SK-N-SH (cell line): ENCODE data around the gene SOX13. TPM values are rescaled to one million over a fixed set of nuclear protein-coding genes. Genes with fewer than 3 reads are reported as not detected.

ENCODE experiments used
- CTCF ChIA-PET: fragments of 300-600, 350-600 bp; formaldehyde crosslinking; extraction: SDS; loops from one replicate; lab custom pipeline; 2021; lab: Yijun Ruan, JAX
- POLR2A ChIA-PET: fragments of 350-600 bp; sonication (Branson Sonifier 250); formaldehyde crosslinking; extraction: SDS; loops from one replicate; lab custom pipeline; 2020; ENCODE audit warnings: antibody characterized with exemption, inconsistent platforms; lab: Yijun Ruan, JAX
- DNase-seq: peaks from one replicate; pipeline ENCODE4 v3.0.0; 2012
- H2AFZ ChIP-seq: fragments of 200-600 bp; sonication (generic); 2 replicates; pipeline ENCODE4 v1.8.1; 2016; ENCODE audit warnings: antibody characterized with exemption, mild to moderate bottlenecking, low read depth
- H3F3A ChIP-seq: fragments of 200-600 bp; sonication (generic); replicated peaks from 2 replicates; pipeline ENCODE3; 2016; ENCODE audit warnings: antibody characterized with exemption, mild to moderate bottlenecking; ENCODE audit not compliant: insufficient read depth
- H3K27ac ChIP-seq, 2 experiments: fragments of 200-500 bp in 1 of 2; fragments of 200-600 bp in 1 of 2; sonication (Bioruptor generic) in 1 of 2; sonication (generic), shearing (Covaris generic) in 1 of 2; 2 replicates each; pipeline versions ENCODE4 v1.5.1 to v1.6.1; 2014 to 2016; ENCODE audit warnings: low read depth in 2 of 2, inconsistent platforms in 1 of 2, low read length in 1 of 2, mild to moderate bottlenecking in 1 of 2, mixed read lengths in 1 of 2
- H3K27me3 ChIP-seq: fragments of 200-600 bp; sonication (generic), shearing (Covaris generic); 2 replicates; pipeline ENCODE4 v1.6.1; 2016; ENCODE audit warnings: mixed run types; ENCODE audit not compliant: insufficient read depth
- H3K36me3 ChIP-seq, 2 experiments: fragments of 200-500 bp in 1 of 2; fragments of 200-600 bp in 1 of 2; sonication (Bioruptor generic) in 1 of 2; sonication (generic) in 1 of 2; replicated peaks in 1 of 2; 2 replicates each; pipeline versions ENCODE3 to v1.5.1; 2014 to 2016; ENCODE audit warnings: low read length in 1 of 2, mild to moderate bottlenecking in 1 of 2; ENCODE audit not compliant: insufficient read depth in 2 of 2, control insufficient read depth in 1 of 2
- H3K4me1 ChIP-seq, 2 experiments: fragments of 200-500 bp in 1 of 2; fragments of 200-600 bp in 1 of 2; sonication (Bioruptor generic) in 1 of 2; sonication (generic), shearing (Covaris generic) in 1 of 2; 2 replicates each; pipeline versions ENCODE4 v1.5.1 to v1.6.1; 2014 to 2016; ENCODE audit warnings: low read depth in 1 of 2, low read length in 1 of 2, mixed run types in 1 of 2; ENCODE audit not compliant: insufficient read depth in 2 of 2, control insufficient read depth in 1 of 2
- H3K4me2 ChIP-seq: fragments of 200-600 bp; sonication (generic), shearing (Covaris generic); 2 replicates; pipeline ENCODE4 v1.6.1; 2017; ENCODE audit warnings: mixed run types
- H3K4me3 ChIP-seq, 2 experiments: fragments of 200-500 bp in 1 of 2; fragments of 200-600 bp in 1 of 2; sonication (Bioruptor generic) in 1 of 2; sonication (generic), shearing (Covaris generic) in 1 of 2; 2 replicates each; pipeline versions ENCODE4 v1.5.1 to v1.8.1; 2014 to 2016; ENCODE audit warnings: low read depth in 2 of 2, inconsistent platforms in 1 of 2, low read length in 1 of 2, mild to moderate bottlenecking in 1 of 2, mixed read lengths in 1 of 2, moderate library complexity in 1 of 2
- H3K79me2 ChIP-seq: fragments of 200-600 bp; sonication (generic); 2 replicates; pipeline ENCODE4 v1.8.1; 2017; ENCODE audit warnings: mild to moderate bottlenecking; ENCODE audit not compliant: insufficient read depth
- H3K9ac ChIP-seq: fragments of 200-600 bp; sonication (generic); 2 replicates; pipeline ENCODE4 v1.6.1; 2017; ENCODE audit warnings: mixed run types
- H3K9me2 ChIP-seq: fragments of 200-600 bp; sonication (generic); 2 replicates; pipeline ENCODE4 v1.6.1; 2017; ENCODE audit warnings: mixed run types
- H3K9me3 ChIP-seq: fragments of 200-600 bp; sonication (generic); 2 replicates; pipeline ENCODE4 v1.6.1; 2017; ENCODE audit warnings: mixed run types, mild to moderate bottlenecking, moderate library complexity
- H4K20me1 ChIP-seq: fragments of 200-600 bp; sonication (generic); 2 replicates; pipeline ENCODE4 v1.6.1; 2017; ENCODE audit warnings: mild to moderate bottlenecking, mixed run types; ENCODE audit not compliant: insufficient read depth
- CHD2 ChIP-seq: fragments of 150-350 bp; IDR thresholded peaks from 2 replicates; pipeline ENCODE4 v1.6.1; 2018; ENCODE audit warnings: low read length; ENCODE audit not compliant: partially characterized antibody
- CTCF ChIP-seq: fragments of 200-600 bp; sonication (generic); IDR thresholded peaks from 2 replicates; pipeline ENCODE4 v1.6.1; 2017; ENCODE audit warnings: antibody characterized with exemption, mild to moderate bottlenecking, moderate library complexity
- EP300 ChIP-seq, 2 experiments: IDR thresholded peaks; 2 replicates each; pipeline versions ENCODE4 v1.4.0 to v1.6.1; 2012; ENCODE audit warnings: borderline replicate concordance in 1 of 2, low read depth in 1 of 2, low read length in 1 of 2
- FOSL2 ChIP-seq: IDR thresholded peaks from 2 replicates; pipeline ENCODE4 v1.4.0; 2012; ENCODE audit warnings: low read depth, mild to moderate bottlenecking, moderate library complexity, borderline replicate concordance
- GABPA ChIP-seq: IDR thresholded peaks from 2 replicates; pipeline ENCODE4 v1.4.0; 2012; ENCODE audit warnings: low read depth, mild to moderate bottlenecking
- GATA2 ChIP-seq: sonication (generic); formaldehyde crosslinking; IDR thresholded peaks from 2 replicates; pipeline ENCODE4 v1.5.0; 2020; ENCODE audit warnings: mild to moderate bottlenecking, missing genetic modification reagents
- IRF3 ChIP-seq: fragments of 150-350 bp; IDR thresholded peaks from 2 replicates; pipeline ENCODE4 v1.6.1; 2016; ENCODE audit warnings: mild to moderate bottlenecking, low read depth, low read length
- MXI1 ChIP-seq: IDR thresholded peaks from 2 replicates; pipeline ENCODE4 v1.6.1; 2012; ENCODE audit warnings: mild to moderate bottlenecking, low read depth, low read length, improper control_type of control experiment
- NRF1 ChIP-seq: IDR thresholded peaks from 2 replicates; pipeline ENCODE4 v1.6.1; 2012; ENCODE audit warnings: low read depth, mild to moderate bottlenecking, low read length
- RAD21 ChIP-seq: IDR thresholded peaks from 2 replicates; pipeline ENCODE4 v1.6.1; 2012; ENCODE audit warnings: mild to moderate bottlenecking, low read length
- RCOR1 ChIP-seq: fragments of 150-350 bp; IDR thresholded peaks from 2 replicates; pipeline ENCODE4 v1.6.1; 2017; ENCODE audit warnings: antibody characterized with exemption, low read length
- RFX5 ChIP-seq: IDR thresholded peaks from 2 replicates; pipeline ENCODE4 v1.6.1; 2012; ENCODE audit warnings: mild to moderate bottlenecking, improper control_type of control experiment, low read length
- RXRA ChIP-seq: IDR thresholded peaks from 2 replicates; pipeline ENCODE4 v1.4.0; 2012; ENCODE audit warnings: low read depth, mild to moderate bottlenecking, borderline replicate concordance
- TCF12 ChIP-seq: IDR thresholded peaks from 2 replicates; pipeline ENCODE4 v1.4.0; 2012
- USF2 ChIP-seq: fragments of 150-350 bp; IDR thresholded peaks from 2 replicates; pipeline ENCODE4 v1.6.1; 2017; ENCODE audit warnings: antibody characterized with exemption, low read length, low read depth, borderline replicate concordance
- YY1 ChIP-seq: IDR thresholded peaks from 2 replicates; pipeline ENCODE4 v1.4.0; 2012; ENCODE audit warnings: low read depth, mild to moderate bottlenecking
- ZBTB33 ChIP-seq: IDR thresholded peaks from 2 replicates; pipeline ENCODE4 v1.4.0; 2012; ENCODE audit warnings: low read depth, borderline replicate concordance
- WGBS: methylation state at CpG from one replicate; pipeline ENCODE4 v1.1.6; 2017; ENCODE audit warnings: low lambda C conversion rate; 5-methylcytosine and 5-hydroxymethylcytosine counted together
- polyA plus RNA-seq, 3 experiments: library from polyadenylated mRNA; depleted of rRNA; stranded (reverse); fragments of >200 nt; gene quantifications; 2 replicates each; pipeline ENCODE4 v1.2.3, GENCODE V29; 2012

Gene SOX13
- polyA plus RNA-seq, 1 of the 3 experiments (the other 2 are of a cell fraction), result 10.6 TPM

GRCh38 chr1:204130178-204130577, 57.3 kb downstream of the SOX13 start:
- Histone ChIP-seq H3K4me1 (peaks cover 33 to 59% of the 10 kb centered on the region in 2 experiments), H3F3A (peaks cover 23% of the 10 kb centered on the region), H3K9ac (no peak overlapping the region), H2AFZ (no peak overlapping the region), H3K27me3 (no peaks in the 10 kb centered on the region), H3K9me3 (no peaks in the 10 kb centered on the region), H3K27ac (peak overlapping the region; percentile 91 to 93), H3K4me2 (peak overlapping the region; percentile 34; the same call in 1 of the 2 replicates), H3K9me2 (no peaks in the 10 kb centered on the region), H4K20me1 (no peaks in the 10 kb centered on the region), H3K36me3 (no peaks in the 10 kb centered on the region), H3K4me3 (no peak overlapping the region), H3K79me2 (no peaks in the 10 kb centered on the region)
- ChIA-PET CTCF (interaction anchor here (0.6 to 14.7 kb wide), 27 partner anchors 10 to 788 kb away, joined by 3 to 421 read pairs (median 5); partner anchors contain the start of genes ETNK2, GOLT1A, PLEKHA6 and SNRPE), POLR2A (interaction anchor here (1.1 to 3.7 kb wide), 4 partner anchors 21 to 268 kb away, joined by 3 to 25 read pairs (median 14); partner anchors contain the start of genes ETNK2, SNRPE and SOX13)
- peak; percentile 80 for DNase-seq
- TF ChIP-seq RCOR1 (0 out of 2 replicates have a peak, but pooled peaks have one; percentile 50), GABPA (no peak), EP300 (IDR thresholded peaks at IDR 0.05; ENCODE audit: borderline replicate concordance in 1 of 2, low read depth in 1 of 2, low read length in 1 of 2) (peak in 1 of 2 experiments; percentile 79; a peak in 2 of 4 replicates), CHD2 (peak; percentile 51), RAD21 (0 out of 2 replicates have a peak, but pooled peaks have one; percentile 8), MXI1 (peak; percentile 60), GATA2 (CRISPR knock-in tag) (0 out of 2 replicates have a peak, but pooled peaks have one; percentile 3), IRF3 (no peak), RFX5 (peak; percentile 59)
- 54% methylated on average over 4 of the region's 4 CpGs for WGBS

GRCh38 chr1:204130981-204131892, 58.3 kb downstream of the SOX13 start:
- Histone ChIP-seq H3F3A (peaks cover 23% of the 10 kb centered on the region), H3K9me3 (no peaks in the 10 kb centered on the region)
- peak; percentile 26; the same call in 1 of the 2 replicates for TF ChIP-seq CTCF
- TF ChIP-seq RAD21, result no peak
- TF ChIP-seq YY1, result no peak
- TF ChIP-seq ZBTB33, result no peak; the same call in 1 of the 2 replicates
- peak; percentile 83; the same call in 1 of the 2 replicates for TF ChIP-seq RXRA
- no peak for TF ChIP-seq NRF1
- no peak for TF ChIP-seq GATA2 (CRISPR knock-in tag)
- peak; percentile 76; the same call in 1 of the 2 replicates for TF ChIP-seq FOSL2
- no peak for TF ChIP-seq CHD2
- peak; percentile 88 for TF ChIP-seq TCF12
- TF ChIP-seq USF2, result no peak
- TF ChIP-seq RFX5, result no peak

More at GRCh38 chr1:204130981-204131892, 58.3 kb downstream of the SOX13 start:
- WGBS, result 25% methylated on average over 7 of the region's 11 CpGs
- no peak overlapping the region for H3K4me3 ChIP-seq
- H3K9me2 ChIP-seq, result no peaks in the 10 kb centered on the region
- DNase-seq, result peak; percentile 63
- peak overlapping the region; percentile 64 for H3K4me2 ChIP-seq
- H3K27ac ChIP-seq, result peak overlapping the region; percentile 91 to 93
- H3K4me1 ChIP-seq, result peaks cover 33 to 52% of the 10 kb centered on the region in 2 experiments
- ChIA-PET POLR2A (interaction anchor here (0.6 to 3.7 kb wide), 4 partner anchors 13 to 270 kb away, joined by 3 to 25 read pairs (median 13); partner anchors contain the start of genes ETNK2 and SNRPE), CTCF (interaction anchor here (0.8 to 14.7 kb wide), 16 partner anchors 9 to 396 kb away, joined by 3 to 421 read pairs (median 6); partner anchors contain the start of genes ETNK2, SNRPE and SOX13)
- H3K27me3 ChIP-seq, result no peaks in the 10 kb centered on the region
- H4K20me1 ChIP-seq, result no peaks in the 10 kb centered on the region
- H3K36me3 ChIP-seq, result no peaks in the 10 kb centered on the region
- no peaks in the 10 kb centered on the region for H3K79me2 ChIP-seq
- H3K9ac ChIP-seq, result peak overlapping the region; percentile 38
- H2AFZ ChIP-seq, result peak overlapping the region; percentile 53; the same call in 1 of the 2 replicates
